Measurements from ENCODE around the gene CEP112. TPM values are rescaled to one million over a fixed set of nuclear protein-coding genes. Genes with fewer than 3 reads are reported as not detected.

The CEP112 gene
- total RNA-seq, 1 donor from 2014 or later = 9.5 TPM

DNA sequence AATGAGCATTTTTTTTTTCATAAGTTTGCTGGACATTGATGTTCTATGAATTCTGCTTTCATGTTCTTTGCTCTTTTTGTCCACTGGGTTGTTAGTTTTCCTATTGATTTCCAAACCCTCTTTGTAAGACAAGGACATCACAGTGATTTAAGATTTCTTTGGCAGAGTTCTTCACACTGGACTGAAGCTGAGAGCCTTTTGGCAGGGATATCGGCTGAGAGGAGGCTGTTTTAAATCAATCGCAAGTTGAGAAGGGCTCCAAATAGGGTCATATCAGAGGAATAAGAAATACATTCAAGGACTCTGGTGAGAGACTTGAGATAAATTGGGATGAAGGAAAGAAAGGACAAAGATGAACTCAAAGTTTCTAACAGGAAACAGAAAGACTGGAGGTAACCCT is 464.7 kb downstream of the CEP112 start:
- DNase-seq (ENCODE audit: extremely low spot score, unreplicated experiment) = no peak
- H3K36me3 Mint-ChIP-seq (ENCODE audit: unreplicated experiment) = peaks cover 8% of the 10 kb centered on the region
- TF ChIP-seq, protein P1, sequence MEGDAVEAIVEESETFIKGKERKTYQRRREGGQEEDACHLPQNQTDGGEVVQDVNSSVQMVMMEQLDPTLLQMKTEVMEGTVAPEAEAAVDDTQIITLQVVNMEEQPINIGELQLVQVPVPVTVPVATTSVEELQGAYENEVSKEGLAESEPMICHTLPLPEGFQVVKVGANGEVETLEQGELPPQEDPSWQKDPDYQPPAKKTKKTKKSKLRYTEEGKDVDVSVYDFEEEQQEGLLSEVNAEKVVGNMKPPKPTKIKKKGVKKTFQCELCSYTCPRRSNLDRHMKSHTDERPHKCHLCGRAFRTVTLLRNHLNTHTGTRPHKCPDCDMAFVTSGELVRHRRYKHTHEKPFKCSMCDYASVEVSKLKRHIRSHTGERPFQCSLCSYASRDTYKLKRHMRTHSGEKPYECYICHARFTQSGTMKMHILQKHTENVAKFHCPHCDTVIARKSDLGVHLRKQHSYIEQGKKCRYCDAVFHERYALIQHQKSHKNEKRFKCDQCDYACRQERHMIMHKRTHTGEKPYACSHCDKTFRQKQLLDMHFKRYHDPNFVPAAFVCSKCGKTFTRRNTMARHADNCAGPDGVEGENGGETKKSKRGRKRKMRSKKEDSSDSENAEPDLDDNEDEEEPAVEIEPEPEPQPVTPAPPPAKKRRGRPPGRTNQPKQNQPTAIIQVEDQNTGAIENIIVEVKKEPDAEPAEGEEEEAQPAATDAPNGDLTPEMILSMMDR (IDR thresholded peaks at IDR 0.05) = no peak
- H3K27ac Mint-ChIP-seq (ENCODE audit: unreplicated experiment) = no peak overlapping the region
- peaks cover 45% of the 10 kb centered on the region for H3K4me1 Mint-ChIP-seq (ENCODE audit: unreplicated experiment)
- peaks cover 15% of the 10 kb centered on the region for H3K9me3 Mint-ChIP-seq (ENCODE audit: unreplicated experiment)
- H3K4me3 Mint-ChIP-seq (ENCODE audit: unreplicated experiment) = no peak overlapping the region
- H3K27me3 Mint-ChIP-seq (ENCODE audit: unreplicated experiment) = no peaks in the 10 kb centered on the region

DNA sequence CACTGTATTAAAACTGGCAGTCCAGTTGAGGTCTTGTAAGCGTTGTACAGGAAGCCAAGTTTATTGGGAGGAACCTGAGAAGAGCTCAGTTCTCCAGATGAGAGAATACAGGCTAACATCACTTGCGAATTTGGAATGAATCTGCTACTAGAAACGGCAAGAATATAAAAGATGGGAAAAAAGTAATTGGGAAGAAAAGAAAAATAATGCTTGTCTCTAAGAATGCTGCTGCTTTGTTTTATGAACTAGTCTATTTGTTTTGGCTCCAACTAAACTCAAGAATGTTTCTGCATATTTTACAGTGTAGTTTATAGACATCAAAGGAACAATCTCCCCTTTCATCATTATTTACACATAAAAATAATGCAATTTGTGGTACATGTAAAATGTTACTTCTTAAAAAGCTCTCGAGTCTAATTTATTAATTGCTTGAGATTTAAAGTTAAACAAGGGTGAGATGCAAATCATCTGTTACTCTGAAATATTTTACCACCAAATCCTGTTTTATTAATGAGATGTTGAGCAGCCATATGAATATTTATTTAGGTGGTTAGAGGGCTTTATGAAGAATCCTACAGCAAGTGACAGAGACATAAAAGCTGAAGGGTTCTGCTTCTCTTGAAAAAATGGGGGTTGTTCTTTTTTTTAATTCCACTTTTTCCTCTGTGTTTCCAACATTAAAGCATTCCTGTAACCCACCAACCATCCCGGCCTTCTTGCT is 468.3 kb downstream of the CEP112 start:
- no peak for DNase-seq (ENCODE audit: extremely low spot score, unreplicated experiment)
- H3K4me3 Mint-ChIP-seq (ENCODE audit: unreplicated experiment) = no peak overlapping the region
- TF ChIP-seq, protein P1 (IDR thresholded peaks at IDR 0.05) = no peak
- H3K27ac Mint-ChIP-seq (ENCODE audit: unreplicated experiment) = peak overlapping the region; percentile 46
- no peaks in the 10 kb centered on the region for H3K27me3 Mint-ChIP-seq (ENCODE audit: unreplicated experiment)
- peaks cover 24% of the 10 kb centered on the region for H3K4me1 Mint-ChIP-seq (ENCODE audit: unreplicated experiment)
- peaks cover 8% of the 10 kb centered on the region for H3K9me3 Mint-ChIP-seq (ENCODE audit: unreplicated experiment)
- peaks cover 3% of the 10 kb centered on the region for H3K36me3 Mint-ChIP-seq (ENCODE audit: unreplicated experiment)

DNA sequence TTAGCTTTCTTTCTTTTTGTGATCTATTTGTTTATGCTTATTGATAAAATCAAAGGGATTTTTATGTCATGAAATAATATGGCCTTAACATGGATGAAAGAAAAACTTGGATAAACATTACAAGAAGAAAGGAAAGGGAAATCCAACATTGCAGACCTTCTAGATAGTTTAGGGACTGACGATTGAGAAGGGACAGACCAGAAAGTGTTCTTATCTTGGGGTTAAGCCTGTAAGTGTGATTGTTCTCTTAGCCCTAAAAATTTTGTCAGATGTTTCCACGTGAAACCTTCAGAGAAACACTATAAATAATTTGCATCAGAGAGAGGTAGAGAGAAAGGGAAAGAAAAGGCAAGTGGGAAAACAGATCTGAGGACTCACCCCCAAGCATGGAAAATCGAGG is 473.3 kb downstream of the CEP112 start:
- peaks cover 14% of the 10 kb centered on the region for H3K4me1 Mint-ChIP-seq (ENCODE audit: unreplicated experiment)
- H3K27me3 Mint-ChIP-seq (ENCODE audit: unreplicated experiment) = no peaks in the 10 kb centered on the region
- TF ChIP-seq, protein P1 (IDR thresholded peaks at IDR 0.05) = no peak
- H3K4me3 Mint-ChIP-seq (ENCODE audit: unreplicated experiment) = no peak overlapping the region
- H3K9me3 Mint-ChIP-seq (ENCODE audit: unreplicated experiment) = no peaks in the 10 kb centered on the region
- H3K36me3 Mint-ChIP-seq (ENCODE audit: unreplicated experiment) = no peaks in the 10 kb centered on the region
- DNase-seq (ENCODE audit: extremely low spot score, unreplicated experiment) = no peak
- no peak overlapping the region for H3K27ac Mint-ChIP-seq (ENCODE audit: unreplicated experiment)

DNA sequence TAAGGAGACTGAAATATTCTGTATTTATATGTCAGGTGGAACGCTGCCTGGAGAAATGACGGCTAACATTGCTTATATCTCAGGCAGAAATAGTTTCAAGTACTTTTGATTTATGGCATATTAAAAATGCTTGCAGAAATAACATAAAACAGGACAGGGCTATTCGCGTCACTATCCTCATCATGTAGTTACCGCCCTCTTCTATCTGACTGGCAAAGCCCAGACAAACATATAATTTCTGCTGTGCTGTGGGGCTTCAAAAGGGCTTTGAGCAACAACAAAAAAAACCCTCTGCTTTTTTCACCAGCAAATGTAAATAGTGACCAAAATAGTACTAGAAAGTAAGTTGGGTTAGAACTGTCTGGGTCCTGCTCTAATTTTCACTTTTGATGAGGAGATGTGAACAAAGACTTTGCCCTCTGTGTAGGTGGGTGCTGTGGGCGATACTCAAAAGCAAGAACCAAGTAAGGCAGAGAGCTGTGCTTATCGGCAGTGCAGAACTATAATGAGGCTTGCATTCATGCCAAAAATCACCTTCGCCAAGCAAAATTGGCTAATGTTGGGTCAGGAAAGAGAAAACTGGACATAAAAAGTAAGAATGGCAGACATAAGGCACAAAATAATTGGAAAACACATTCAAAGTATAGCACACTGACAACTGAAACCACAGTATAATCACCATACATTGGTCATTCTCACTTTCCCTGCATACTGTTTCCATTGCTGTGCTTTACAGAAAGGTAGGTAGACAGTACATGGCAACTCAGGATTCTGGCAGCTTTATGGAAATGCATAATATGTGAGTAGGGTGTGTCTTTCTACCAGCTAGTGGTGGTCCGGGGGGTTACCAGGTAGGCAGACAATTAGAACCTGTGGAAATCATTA is 479.3 kb downstream of the CEP112 start:
- H3K4me1 Mint-ChIP-seq (ENCODE audit: unreplicated experiment) = peaks cover 3% of the 10 kb centered on the region
- H3K4me3 Mint-ChIP-seq (ENCODE audit: unreplicated experiment) = no peak overlapping the region
- TF ChIP-seq, protein P1 (IDR thresholded peaks at IDR 0.05) = no peak
- no peak for DNase-seq (ENCODE audit: extremely low spot score, unreplicated experiment)
- no peak overlapping the region for H3K27ac Mint-ChIP-seq (ENCODE audit: unreplicated experiment)
- no peaks in the 10 kb centered on the region for H3K9me3 Mint-ChIP-seq (ENCODE audit: unreplicated experiment)
- no peaks in the 10 kb centered on the region for H3K27me3 Mint-ChIP-seq (ENCODE audit: unreplicated experiment)
- no peaks in the 10 kb centered on the region for H3K36me3 Mint-ChIP-seq (ENCODE audit: unreplicated experiment)

DNA sequence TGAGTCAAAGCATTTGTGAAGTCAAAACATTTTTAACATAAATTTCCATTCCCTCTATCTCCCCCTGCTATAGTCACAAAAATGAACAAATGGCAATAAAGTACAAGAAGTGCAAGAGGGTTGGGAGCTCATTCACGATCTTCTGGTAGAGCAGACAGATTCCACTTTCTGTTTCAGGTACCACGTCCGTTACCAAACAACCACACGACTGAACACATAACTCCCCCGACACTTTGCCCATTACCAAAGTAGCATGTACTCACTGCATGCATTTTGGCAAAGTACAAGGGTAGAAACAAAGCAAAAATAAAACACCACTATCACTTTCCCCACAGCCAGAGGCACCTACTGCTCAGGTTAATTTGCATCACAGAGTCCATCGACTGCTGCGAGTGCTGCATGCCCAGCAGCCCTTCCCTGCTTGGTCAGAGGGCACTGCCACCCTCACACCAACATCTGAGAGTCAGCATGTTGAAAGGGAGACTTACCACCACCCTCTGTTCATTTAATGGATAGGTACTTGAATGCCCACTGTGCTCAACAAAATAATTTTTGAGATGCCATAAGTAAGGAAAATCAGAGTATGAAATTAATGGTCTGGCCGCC is 480.2 kb downstream of the CEP112 start:
- H3K36me3 Mint-ChIP-seq (ENCODE audit: unreplicated experiment) = no peaks in the 10 kb centered on the region
- H3K27ac Mint-ChIP-seq (ENCODE audit: unreplicated experiment) = no peak overlapping the region
- DNase-seq (ENCODE audit: extremely low spot score, unreplicated experiment) = no peak
- H3K4me1 Mint-ChIP-seq (ENCODE audit: unreplicated experiment) = peaks cover 3% of the 10 kb centered on the region
- H3K4me3 Mint-ChIP-seq (ENCODE audit: unreplicated experiment) = no peak overlapping the region
- no peaks in the 10 kb centered on the region for H3K27me3 Mint-ChIP-seq (ENCODE audit: unreplicated experiment)
- H3K9me3 Mint-ChIP-seq (ENCODE audit: unreplicated experiment) = no peaks in the 10 kb centered on the region
- TF ChIP-seq, protein P1 (IDR thresholded peaks at IDR 0.05) = no peak

Measured in osteocyte (in vitro differentiated cells).